OCI-LY1 (cell line): ENCODE data around the gene PLPP4.

Experiments
- CTCF ChIP-seq: fragments of 200-600 bp; sonication (generic), shearing (Covaris generic); IDR thresholded peaks from 2 replicates; pipeline ENCODE4 v1.5.1; 2017; ENCODE audit warnings: mild to moderate bottlenecking, antibody characterized with exemption, low read length, moderate library complexity, mixed read lengths
- EZH2 ChIP-seq: fragments of 200-600 bp; sonication (generic), shearing (Covaris generic); IDR thresholded peaks from 2 replicates; pipeline ENCODE4 v1.8.0; 2017; ENCODE audit warnings: borderline replicate concordance, mixed run types, mild to moderate bottlenecking, antibody characterized with exemption, low read length, moderate library complexity, mixed read lengths

GRCh38 chr10:120499883-120500282 is 42.9 kb downstream of the PLPP4 start:
- TF ChIP-seq CTCF (no peak), EZH2 (no peak)
